ENCODE measurements around the gene MICAL1.

Gene MICAL1

DNA sequence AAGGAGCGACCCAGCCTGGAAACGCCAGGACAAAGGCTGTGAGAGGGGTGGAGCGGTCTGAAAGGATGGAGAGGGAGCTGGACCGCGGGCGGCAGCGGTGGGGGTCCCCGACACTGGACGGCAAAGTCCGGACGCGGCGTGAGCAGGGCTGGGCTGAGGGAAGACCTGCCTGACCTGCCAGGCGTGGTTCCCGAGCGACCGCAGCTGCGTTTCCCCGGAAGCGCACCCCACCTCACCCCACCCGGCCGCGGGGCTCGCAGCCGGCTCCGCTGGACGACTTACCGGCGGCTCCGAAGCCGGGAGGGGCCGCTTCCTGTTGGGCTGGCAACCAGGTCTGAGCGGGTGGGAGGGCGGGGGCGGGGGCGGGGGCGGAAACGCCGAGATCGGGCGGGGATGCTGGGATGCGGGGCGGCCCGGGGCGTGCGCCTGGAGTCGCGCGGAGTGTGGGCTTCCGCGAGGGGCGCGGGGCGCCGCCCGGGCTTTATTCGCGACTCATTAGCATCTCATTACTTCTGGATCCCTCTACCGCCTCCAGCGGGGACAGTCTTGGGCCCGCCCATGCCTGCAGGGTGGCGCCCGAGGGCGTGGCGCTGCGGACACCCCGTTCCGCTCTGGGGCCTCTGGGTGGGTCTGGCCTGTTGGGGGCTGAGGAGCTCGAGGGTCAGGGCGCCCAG lies at the start of gene MICAL1:
TSS of gene MICAL1 (minus strand) at position 336 of the 674 bp plus-strand sequence. CDS start 1,576 bp downstream, outside the sequence.
- peak; percentile 57 for DNase-seq (ENCODE audit: low read depth)

GRCh38 chr6:109503327-109504224 lies 48.0 kb upstream of the MICAL1 start:
- no peak for DNase-seq (ENCODE audit: low read depth)

DNA sequence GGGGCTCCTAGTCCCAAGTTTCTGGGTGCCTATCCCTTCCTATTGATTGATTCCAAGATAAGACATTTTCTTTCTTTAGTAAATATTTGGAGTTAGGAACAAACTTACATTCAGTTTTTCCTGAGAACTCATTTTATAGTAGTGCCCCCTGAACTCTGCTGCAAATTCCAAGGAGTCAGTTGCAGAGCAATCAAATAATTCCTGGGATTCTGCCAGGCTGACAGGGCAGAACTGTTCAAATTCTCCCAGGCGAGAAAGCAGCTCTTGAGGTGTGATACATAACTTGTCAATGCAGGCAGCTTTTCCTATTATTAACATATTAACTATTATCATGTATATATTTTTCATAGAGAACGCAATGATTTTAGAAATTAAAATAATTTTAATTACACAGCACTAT lies 43.4 kb upstream of the MICAL1 start:
- no peak for DNase-seq (ENCODE audit: low read depth)

GRCh38 chr6:109498052-109498451 lies 42.5 kb upstream of the MICAL1 start:
- DNase-seq (ENCODE audit: low read depth): no peak

- no peak for DNase-seq (ENCODE audit: low read depth)
These were observed 40.6 kb upstream of the MICAL1 start for GRCh38 chr6:109496036-109496772.

- no peak for DNase-seq (ENCODE audit: low read depth)
These were observed 38.3 kb upstream of the MICAL1 start for GRCh38 chr6:109493865-109494264.

DNA sequence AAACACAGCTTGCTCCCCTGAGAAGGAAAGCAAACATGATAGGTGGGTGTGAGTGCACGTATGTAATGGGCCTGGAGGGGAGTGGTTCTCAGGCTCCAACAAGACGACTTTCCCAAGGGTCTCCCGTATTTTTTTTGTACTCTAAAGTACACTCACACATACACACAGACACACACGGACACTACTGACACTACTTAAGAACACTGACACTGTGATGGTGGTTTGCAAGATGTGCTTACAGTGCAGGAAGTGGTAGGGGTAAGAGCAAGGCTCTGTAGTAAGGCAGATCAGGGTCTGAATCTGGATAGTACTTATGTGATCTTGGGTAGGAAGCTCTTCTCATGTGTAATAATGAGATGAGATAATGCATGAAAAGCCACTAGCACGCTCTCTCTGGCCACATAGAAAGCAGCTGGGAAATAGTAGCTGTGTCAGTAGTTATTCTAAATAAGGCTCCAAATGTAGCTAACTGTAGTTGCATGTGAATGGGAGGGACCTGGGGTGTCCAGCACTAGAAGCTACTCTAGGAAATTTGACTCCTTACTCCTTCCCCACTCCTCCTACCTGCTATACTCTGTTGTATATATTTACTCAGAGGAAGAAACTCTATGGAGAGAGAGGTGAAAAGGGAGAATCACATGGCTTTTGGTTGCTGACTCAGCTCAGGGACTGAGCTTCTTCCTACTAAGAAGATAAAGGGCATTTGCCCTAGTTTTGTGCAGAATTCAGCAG lies 35.8 kb upstream of the MICAL1 start:
- no peak for DNase-seq (ENCODE audit: low read depth)

DNA sequence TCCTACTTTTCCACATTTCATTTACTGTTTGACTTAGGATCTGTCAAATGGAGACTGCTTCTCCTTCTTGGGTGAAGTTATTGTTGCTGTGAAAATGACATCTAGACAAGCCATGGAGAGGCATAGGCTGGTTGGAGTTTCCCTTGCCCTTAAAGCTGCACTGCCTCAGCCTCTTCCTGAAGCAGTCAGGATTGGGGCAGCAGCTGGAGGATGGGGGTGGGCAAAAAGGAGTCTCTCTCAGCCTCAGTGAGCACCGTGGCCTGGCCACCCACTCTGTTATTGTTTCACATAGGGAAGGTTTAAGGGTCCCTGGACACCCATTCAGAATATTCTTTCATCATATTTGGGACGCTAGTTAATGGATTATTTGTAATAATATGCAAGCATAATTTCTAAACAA lies 35.1 kb upstream of the MICAL1 start:
- no peak for DNase-seq (ENCODE audit: low read depth)

DNA sequence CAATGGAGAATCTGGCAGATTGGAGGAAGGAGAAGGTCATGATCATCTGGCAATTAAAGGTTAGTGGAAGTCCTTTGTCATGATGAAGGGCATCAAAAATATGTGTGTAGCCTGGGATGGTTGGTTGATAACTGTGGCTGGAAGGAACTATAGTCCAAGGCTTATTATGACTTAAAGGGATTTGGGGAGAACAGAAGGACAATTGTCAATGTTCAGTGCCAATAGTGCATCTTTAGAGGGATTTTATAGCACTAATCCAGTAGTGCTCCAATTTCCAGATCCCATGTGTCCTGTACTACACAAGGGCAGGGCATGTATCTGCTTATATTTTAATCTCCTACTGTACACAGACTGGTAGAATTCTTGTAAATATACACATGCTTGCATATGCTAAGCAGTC lies 32.4 kb upstream of the MICAL1 start:
- no peak for DNase-seq (ENCODE audit: low read depth)

DNA sequence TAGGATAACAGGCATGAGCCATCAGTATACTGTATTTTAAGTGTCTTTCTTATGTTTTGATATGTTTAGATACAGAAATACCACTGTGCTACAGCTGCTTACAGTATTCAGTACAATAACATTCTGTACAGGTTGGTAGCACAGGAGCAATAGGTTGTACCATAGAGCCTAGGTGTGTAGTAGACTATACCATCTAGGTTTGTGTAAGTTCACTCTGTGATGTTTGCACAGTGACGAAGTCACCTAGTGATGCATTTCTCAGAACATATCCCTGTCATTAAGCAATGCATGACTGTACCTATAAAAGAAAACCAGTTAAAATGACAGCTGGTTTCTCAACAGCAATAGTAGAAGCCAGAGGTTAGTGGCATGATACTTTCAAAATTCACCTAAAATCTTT lies 30.5 kb upstream of the MICAL1 start:
- no peak for DNase-seq (ENCODE audit: low read depth)

GRCh38 chr6:109485266-109485935 lies 29.8 kb upstream of the MICAL1 start:
- DNase-seq (ENCODE audit: low read depth): no peak

- no peak for DNase-seq (ENCODE audit: low read depth)
These were observed 28.6 kb upstream of the MICAL1 start for GRCh38 chr6:109484122-109484521.

- no peak for DNase-seq (ENCODE audit: low read depth)
These were observed 28.1 kb upstream of the MICAL1 start for GRCh38 chr6:109483735-109484057.

DNA sequence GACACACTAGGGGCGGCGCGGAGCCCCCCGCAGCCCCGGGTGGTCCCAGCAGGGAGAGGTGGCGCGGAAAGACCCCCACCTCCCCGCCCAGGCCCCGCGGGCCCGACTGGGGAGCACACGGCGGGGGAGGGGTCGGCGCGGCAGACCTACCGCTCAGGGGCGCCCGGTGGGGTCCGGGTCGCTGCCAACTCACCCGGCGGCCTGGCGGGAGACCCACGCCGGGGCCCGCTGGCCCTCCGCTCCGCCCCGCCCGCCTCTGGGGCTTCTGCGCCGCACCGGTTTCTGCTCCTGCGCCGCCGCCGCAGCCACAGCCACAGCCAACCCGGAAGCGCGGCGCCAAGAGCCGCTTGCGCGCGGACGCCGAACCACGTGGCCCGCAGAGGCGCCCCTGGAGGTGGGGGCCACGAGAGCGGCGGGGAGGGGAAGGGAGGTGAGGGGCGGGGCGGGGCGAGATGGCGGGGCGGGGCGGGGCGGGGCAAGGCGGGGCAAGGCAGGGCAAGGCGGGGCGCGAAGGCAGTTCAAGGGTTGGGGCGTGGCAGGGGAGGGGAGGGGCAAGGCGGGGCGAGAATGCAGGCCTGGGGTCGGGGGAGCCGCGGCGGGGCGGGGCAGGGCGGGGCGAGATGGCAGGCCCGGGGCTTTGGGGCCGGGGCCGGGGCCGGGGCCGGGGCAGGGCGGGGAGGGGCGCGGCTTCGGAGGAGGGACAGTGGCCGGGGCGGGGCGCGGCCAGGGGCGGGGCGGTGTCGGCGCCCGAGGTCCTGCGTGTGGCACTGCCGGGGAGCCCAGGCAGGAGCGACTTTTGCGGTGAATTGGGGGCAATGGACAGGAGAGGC lies 27.5 kb upstream of the MICAL1 start, which contains the start of gene ZBTB24:
TSS of gene ZBTB24 (minus strand) at position 315 of the 830 bp plus-strand sequence. CDS start 1,193 bp downstream, outside the sequence.
- peak; percentile 83 for DNase-seq (ENCODE audit: low read depth)

- no peak for DNase-seq (ENCODE audit: low read depth)
These were observed 25.5 kb upstream of the MICAL1 start for GRCh38 chr6:109480993-109481480.

DNA sequence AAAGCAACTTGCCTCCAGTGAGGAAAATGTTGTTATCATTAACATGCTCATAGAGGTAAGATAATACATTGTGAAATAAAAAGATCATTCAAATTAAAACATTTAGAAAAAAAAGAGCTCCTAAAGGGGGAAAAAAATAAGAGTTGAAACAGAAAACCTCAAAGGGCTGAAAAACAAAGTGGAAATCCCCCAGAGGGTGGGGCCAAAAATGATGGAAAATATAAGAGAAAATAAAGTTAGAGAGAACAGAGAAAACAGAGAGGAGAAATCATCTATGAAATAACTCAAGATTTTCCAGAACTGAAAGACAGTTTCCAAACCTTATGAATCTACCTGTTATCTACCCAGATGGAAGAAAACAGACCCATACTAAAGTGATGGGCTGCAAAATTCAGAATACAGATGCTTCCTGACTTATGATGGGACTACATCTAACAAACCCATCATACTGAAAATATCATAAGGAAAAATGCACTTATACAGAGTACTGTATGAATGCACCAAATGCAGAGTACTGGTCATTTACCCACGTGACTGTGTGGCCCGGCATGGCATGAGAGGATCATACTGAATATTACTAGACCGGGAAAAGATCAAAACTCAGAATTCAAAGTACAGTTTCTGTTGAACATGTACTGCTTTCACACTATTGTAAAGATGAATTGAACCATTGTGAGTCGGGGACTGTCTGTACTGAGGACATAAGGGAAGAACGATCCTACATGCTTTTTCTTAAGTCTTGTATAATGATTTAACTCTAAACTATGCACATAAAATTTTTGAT lies 23.5 kb upstream of the MICAL1 start:
- no peak for DNase-seq (ENCODE audit: low read depth)

DNA sequence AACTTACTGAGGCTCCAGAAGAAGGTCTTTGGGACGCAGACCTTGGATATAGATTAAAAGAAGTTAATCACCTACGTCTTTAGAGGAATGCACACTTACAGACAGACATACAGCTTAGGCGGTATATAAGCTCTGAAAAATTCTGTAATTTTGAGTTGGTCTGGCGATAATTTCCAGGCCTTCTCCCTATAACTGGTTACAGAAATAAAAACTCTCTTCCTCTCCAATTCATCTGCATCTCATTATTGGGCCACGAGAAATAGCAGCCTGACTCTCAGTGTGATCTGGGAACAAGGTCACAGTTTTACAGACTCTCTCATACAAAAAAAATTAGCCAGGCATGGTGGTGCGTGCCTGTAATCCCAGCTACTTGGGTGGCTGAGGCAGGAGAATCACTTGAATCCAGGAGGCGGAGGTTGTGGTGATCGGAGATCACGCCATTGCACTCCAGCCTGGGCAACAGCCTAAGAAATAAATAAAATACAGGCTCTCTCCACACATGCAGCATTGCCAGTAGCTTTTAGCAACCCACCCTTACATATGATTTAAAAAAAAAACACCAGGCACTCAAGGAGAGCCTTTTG lies 22.7 kb upstream of the MICAL1 start:
- no peak for DNase-seq (ENCODE audit: low read depth)

GRCh38 chr6:109477725-109478124 lies 22.2 kb upstream of the MICAL1 start:
- DNase-seq (ENCODE audit: low read depth): no peak

- no peak for DNase-seq (ENCODE audit: low read depth)
These were observed 21.6 kb upstream of the MICAL1 start for GRCh38 chr6:109477184-109477583.
